ENCODE results near the gene CSRP3.

DNA sequence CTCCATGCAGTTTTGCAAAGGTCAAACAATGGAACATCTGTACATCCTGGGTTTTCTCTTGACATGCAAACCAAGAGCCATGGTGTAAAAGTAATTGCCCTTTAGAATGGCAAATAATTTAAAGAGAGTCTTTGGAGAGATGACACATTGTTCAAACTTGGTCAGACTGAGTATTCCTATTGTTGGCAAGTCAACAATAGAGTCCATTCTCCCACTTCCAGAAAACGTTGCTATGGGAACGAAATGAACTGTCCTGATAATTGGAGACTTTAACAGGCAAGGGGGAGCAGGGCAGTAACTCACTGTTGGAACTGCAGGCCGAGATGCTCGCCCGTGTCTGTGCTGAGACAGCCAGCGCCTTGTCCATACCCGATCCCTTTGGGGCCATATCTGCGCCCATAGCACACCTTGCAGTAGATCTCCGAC lies 13.9 kb downstream of the CSRP3 start:
- TF ChIP-seq, protein P1, sequence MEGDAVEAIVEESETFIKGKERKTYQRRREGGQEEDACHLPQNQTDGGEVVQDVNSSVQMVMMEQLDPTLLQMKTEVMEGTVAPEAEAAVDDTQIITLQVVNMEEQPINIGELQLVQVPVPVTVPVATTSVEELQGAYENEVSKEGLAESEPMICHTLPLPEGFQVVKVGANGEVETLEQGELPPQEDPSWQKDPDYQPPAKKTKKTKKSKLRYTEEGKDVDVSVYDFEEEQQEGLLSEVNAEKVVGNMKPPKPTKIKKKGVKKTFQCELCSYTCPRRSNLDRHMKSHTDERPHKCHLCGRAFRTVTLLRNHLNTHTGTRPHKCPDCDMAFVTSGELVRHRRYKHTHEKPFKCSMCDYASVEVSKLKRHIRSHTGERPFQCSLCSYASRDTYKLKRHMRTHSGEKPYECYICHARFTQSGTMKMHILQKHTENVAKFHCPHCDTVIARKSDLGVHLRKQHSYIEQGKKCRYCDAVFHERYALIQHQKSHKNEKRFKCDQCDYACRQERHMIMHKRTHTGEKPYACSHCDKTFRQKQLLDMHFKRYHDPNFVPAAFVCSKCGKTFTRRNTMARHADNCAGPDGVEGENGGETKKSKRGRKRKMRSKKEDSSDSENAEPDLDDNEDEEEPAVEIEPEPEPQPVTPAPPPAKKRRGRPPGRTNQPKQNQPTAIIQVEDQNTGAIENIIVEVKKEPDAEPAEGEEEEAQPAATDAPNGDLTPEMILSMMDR (IDR thresholded peaks at IDR 0.05; ENCODE audit: low read depth, low read length): no peak
- TF ChIP-seq POLR2A (IDR thresholded peaks at IDR 0.05; ENCODE audit: extremely low read depth, insufficient read length): no peak
- TF ChIP-seq, protein P2, sequence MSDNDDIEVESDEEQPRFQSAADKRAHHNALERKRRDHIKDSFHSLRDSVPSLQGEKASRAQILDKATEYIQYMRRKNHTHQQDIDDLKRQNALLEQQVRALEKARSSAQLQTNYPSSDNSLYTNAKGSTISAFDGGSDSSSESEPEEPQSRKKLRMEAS (IDR thresholded peaks at IDR 0.05; ENCODE audit: low read depth, low read length): no peak
